ENCODE measurements around the gene RBMY1F.
"Not testable (repeated sequence)": the region's sequence is repeated elsewhere in the genome, so short reads cannot be mapped to it uniquely, and the experiment has no call there.

RBMY1F gene

DNA sequence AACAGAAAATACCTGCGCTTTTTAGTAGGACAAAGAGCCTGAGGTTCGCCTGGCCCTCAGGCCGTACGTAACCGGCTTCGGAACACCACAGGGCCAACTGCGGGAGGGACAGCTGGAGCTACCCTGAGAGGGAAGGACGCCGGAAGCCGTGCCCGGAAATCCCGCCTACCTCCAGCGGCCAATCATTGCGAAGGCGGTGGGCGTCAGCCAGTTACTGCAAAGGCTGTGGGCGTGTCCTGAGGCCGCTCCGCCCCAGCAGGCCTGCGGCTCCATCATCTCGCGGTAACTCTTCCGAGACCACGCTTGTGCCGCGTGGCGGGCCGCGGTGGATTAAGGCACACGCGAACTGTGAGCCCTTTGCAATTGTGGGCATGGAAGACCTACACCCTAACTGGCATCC is at the start of gene RBMY1F:
RBMY1F (minus strand) TSS at position 101 of the 400 bp plus-strand sequence. CDS start 1,954 bp downstream, outside the sequence.
- not testable (repeated sequence) for DNase-seq

- DNase-seq = not testable (repeated sequence)
These were observed 31.6 kb downstream of the RBMY1F start for GRCh38 chrY:22151144-22151543.

- not testable (repeated sequence) for DNase-seq
These were observed 41.6 kb downstream of the RBMY1F start for GRCh38 chrY:22141011-22141695.

DNA sequence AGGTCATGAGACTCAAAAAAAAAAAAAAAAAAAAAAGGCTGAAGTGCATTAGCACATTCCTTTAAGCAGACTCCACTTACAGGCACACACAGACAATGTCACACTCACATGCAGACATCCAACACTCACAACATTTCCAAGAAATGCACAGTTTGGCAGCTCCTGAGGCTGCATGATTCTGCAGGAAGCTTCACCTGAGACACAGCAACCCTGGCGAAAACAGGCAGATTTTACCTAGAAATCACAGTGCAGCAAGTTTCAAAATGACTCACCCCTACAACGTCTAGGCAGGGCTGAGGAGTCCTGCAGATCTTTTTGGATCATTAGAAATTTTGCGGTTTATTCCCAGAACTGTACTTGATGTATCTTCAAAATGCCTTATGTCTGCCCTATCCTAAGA is 48.0 kb downstream of the RBMY1F start:
- DNase-seq = not testable (repeated sequence)

DNA sequence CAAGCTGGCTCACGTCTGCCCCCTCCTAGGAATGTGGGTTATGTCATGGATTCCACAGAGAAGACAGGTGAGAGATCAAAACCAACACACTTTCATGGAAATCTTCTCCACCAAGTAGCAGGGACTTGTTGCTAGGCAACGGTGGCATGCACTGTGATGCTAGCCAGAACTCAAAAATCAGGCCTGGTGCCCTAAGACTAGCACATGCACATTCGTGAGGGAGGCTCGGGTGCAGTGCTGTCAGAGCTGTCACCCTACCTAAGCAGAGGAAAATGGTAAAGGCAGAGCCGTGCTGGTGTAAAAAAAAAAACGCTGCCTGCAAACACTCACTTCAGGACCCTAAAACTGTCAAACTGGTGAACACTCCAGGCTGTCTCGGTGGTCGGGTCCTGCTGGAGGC is 52.2 kb downstream of the RBMY1F start:
- not testable (repeated sequence) for DNase-seq

All from RPMI8226 (cell line).